CD4-positive, CD25-positive, alpha-beta regulatory T cell (primary cell): ENCODE measurements around the gene DPYD. TPM values are rescaled to one million over a fixed set of nuclear protein-coding genes. Genes with fewer than 3 reads are reported as not detected.

Source experiments
- ATAC-seq, 2 donors: fragments of 150-1000 bp; cut with Tn5 transposase; one replicate each; pipeline ENCODE4 v1.10.0; 2021; ENCODE audit warnings: low read depth in 2 of 2, moderate number of reproducible peaks in 2 of 2, moderate library complexity in 1 of 2
- DNase-seq, 3 donors: peaks; one replicate each; pipeline versions ENCODE4 v3.0.0 to v3.0.0-alpha.2; 2012 to 2022; ENCODE audit warnings: mixed read lengths in 1 of 3
- H3K27ac ChIP-seq: one replicate; pipeline ENCODE4 v1.7.0; 2013; ENCODE audit warnings: mild to moderate bottlenecking, low read length; ENCODE audit not compliant: insufficient read depth, poor library complexity, severe bottlenecking
- H3K27me3 ChIP-seq: one replicate; pipeline ENCODE4 v1.7.0; 2013; ENCODE audit warnings: low read length; ENCODE audit not compliant: control insufficient read depth, insufficient read depth
- H3K36me3 ChIP-seq: one replicate; pipeline ENCODE4 v1.7.0; 2013; ENCODE audit warnings: mild to moderate bottlenecking, low read length, moderate library complexity; ENCODE audit not compliant: control insufficient read depth, insufficient read depth
- H3K4me1 ChIP-seq: 2 replicates; pipeline ENCODE4 v1.7.0; 2013; ENCODE audit warnings: mild to moderate bottlenecking, low read length; ENCODE audit not compliant: insufficient read depth, control insufficient read depth, poor library complexity, severe bottlenecking
- H3K4me3 ChIP-seq: one replicate; pipeline ENCODE4 v1.7.0; 2013; ENCODE audit warnings: low read depth, mild to moderate bottlenecking, low read length, moderate library complexity
- H3K9me3 ChIP-seq, 2 experiments: 1 replicate in 1 of 2; 2 replicates in 1 of 2; pipeline ENCODE4 v1.7.0; 2013; ENCODE audit warnings: low read length in 2 of 2, mild to moderate bottlenecking in 1 of 2, moderate library complexity in 1 of 2; ENCODE audit not compliant: control insufficient read depth in 2 of 2
- H3K27ac Mint-ChIP-seq, 3 donors: one replicate each; pipeline ENCODE4 v1.8.0; 2020 to 2022; ENCODE audit warnings: mild to moderate bottlenecking in 3 of 3, mixed read lengths in 3 of 3, moderate library complexity in 2 of 3
- H3K27me3 Mint-ChIP-seq: one replicate; pipeline ENCODE4 v1.8.0; 2022; ENCODE audit warnings: mild to moderate bottlenecking, mixed read lengths
- H3K36me3 Mint-ChIP-seq: one replicate; pipeline ENCODE4 v1.8.0; 2020; ENCODE audit warnings: mixed read lengths
- H3K4me1 Mint-ChIP-seq, 4 donors: one replicate each; pipeline ENCODE4 v1.8.0; 2020 to 2022; ENCODE audit warnings: mixed read lengths in 4 of 4, mild to moderate bottlenecking in 1 of 4
- H3K4me3 Mint-ChIP-seq, 4 donors: one replicate each; pipeline ENCODE4 v1.8.0; 2020 to 2022; ENCODE audit warnings: mild to moderate bottlenecking in 4 of 4, mixed read lengths in 4 of 4, moderate library complexity in 3 of 4
- H3K9me3 Mint-ChIP-seq, 7 donors: one replicate each; pipeline ENCODE4 v1.8.0; 2020 to 2022; ENCODE audit warnings: mixed read lengths in 7 of 7, mild to moderate bottlenecking in 3 of 7, moderate library complexity in 2 of 7
- polyA plus RNA-seq, 4 donors: library from polyadenylated mRNA; unstranded; fragments of 300-500 nt; fragmentation: Illumina TruSeq; gene quantifications; one replicate each; pipeline ENCODE4 v1.2.3, GENCODE V29; 2021
- total RNA-seq: library from RNA; stranded (reverse); gene quantifications from one replicate; pipeline ENCODE4 v1.2.3, GENCODE V29; 2022

The DPYD gene
- total and polyA plus RNA-seq, 5 donors from 2014 or later: 47.6 to 87.3 (median 55.2) TPM

DNA sequence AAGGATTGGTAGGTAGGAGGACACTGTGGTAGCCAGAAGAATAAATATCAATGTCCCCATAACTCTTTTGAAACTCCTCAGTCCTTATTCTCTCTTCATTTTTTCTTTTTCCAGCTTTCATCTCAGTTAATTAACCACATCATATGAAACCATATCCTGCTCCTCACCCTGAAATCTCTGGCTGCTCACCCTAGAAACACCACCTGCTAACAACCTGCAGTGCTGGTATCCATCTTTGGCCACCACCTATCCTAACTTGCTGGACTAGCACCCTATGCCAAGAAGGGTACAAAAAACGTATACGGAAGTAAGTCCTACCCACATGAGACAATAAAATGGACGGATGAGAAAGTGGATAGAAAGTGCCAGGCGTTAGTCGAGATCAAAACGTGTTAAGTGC, 13.7 kb upstream of the DPYD start:
- DNase-seq: no peak
- no peaks in the 10 kb centered on the region for H3K36me3 Mint-ChIP-seq
- peaks cover 0 to 1% (median 0%) of the 10 kb centered on the region in 7 donors for H3K9me3 Mint-ChIP-seq
- H3K27ac ChIP-seq: no peak overlapping the region
- no peak overlapping the region for H3K4me3 ChIP-seq
- peaks cover 23% of the 10 kb centered on the region for H3K27me3 Mint-ChIP-seq
- H3K36me3 ChIP-seq: no peaks in the 10 kb centered on the region
- H3K4me1 ChIP-seq: no peaks in the 10 kb centered on the region
- peak overlapping the region in 1 of 3 donors; percentile 16 for H3K27ac Mint-ChIP-seq
- no peaks in the 10 kb centered on the region for H3K9me3 ChIP-seq
- H3K4me1 Mint-ChIP-seq: peaks cover 0 to 5% (median 2%) of the 10 kb centered on the region in 4 donors
- H3K27me3 ChIP-seq: peaks cover 4% of the 10 kb centered on the region
- ATAC-seq: no peak
- H3K4me3 Mint-ChIP-seq: no peak overlapping the region

DNA sequence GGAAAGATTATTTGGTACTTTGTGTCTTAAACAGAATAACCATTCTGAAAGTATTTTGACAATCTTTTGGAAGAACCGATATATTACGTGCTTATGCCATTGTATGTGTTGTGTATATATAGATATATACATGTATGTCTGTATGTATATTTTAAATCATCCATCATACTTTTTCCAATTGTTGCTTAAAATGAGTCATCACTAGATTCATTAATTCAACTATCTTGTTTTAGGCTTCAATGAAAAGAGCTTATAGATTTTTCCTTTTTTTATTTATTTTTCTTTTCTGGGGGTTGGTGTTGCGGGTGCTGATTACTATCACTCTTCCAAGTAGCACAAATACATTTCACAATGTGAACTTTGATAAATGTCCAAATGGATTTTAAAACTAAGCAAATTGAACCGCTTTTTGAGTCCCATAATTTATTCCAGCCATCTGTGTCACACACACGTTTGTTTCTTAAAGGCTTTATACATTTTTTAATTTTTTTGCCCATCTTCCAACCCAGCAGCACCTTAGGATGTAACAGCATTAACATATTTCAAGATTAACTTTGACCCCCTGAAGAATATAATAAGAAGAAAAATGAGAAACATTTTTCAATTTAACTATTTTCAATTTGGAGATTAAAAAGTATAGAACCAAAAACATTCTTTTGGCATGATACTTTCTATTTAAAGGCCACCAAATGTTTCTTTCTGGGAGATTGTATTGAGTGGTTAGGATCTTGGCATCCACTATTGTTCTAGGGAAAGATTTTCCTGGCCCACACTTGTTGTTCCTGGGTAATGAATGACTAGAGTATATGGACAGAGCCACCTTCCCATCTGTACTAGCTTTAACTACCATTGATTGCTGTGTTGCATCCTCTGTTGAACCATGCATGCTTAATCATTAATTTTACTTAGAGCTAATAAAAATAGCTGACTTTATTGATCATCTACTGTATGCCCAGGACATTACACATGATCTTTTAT, 9.3 kb upstream of the DPYD start:
- Histone ChIP-seq H3K9me3 (no peaks in the 10 kb centered on the region), H3K27ac (no peak overlapping the region), H3K4me3 (no peak overlapping the region), H3K4me1 (no peaks in the 10 kb centered on the region), H3K27me3 (no peaks in the 10 kb centered on the region), H3K36me3 (no peaks in the 10 kb centered on the region)
- Mint-ChIP-seq H3K27me3 (peaks cover 6% of the 10 kb centered on the region), H3K4me1 (peaks cover 0 to 9% (median 5%) of the 10 kb centered on the region in 4 donors), H3K4me3 (no peak overlapping the region), H3K36me3 (no peaks in the 10 kb centered on the region), H3K9me3 (peaks cover 0 to 1% (median 0%) of the 10 kb centered on the region in 7 donors), H3K27ac (no peak overlapping the region)
- ATAC-seq (no peak), DNase-seq (no peak)

DNA sequence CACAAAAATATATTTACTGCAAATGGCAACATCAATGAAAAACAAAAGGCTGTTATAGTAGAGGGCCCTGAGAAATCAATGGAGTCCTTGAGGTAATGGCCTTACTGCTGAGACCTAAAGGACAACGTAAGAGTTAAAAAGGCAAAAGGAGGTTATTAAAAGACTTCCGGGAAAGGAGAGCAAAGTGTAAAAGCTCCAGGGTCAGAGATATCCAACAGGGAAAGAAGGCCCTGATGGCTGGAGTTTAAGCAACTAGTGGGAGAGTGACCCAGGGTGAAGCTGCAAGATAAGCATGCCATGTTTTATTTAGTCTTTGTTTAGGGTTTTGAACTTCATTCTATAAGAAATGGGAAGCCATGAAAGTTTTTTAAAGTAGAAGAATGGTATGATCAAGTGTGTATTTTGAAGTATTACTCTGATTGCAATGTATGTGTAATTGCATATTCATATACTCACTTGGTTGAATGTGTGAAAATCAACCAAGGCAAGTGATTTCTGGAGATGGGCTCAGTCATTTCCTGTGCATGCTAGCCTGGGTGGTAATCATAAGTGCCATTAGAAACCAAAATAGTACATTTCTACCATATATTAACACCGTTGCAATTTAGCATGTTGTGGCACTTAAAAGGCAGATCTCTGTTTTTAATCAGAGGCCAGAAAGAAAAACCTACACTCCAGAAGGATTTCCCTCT, 5.3 kb upstream of the DPYD start:
- DNase-seq (peak in 1 of 3 donors; percentile 26), ATAC-seq (no peak)
- Mint-ChIP-seq H3K9me3 (no peaks in the 10 kb centered on the region), H3K4me1 (peaks cover 6 to 20% (median 13%) of the 10 kb centered on the region in 4 donors), H3K36me3 (no peaks in the 10 kb centered on the region), H3K4me3 (peak overlapping the region in 1 of 4 donors; percentile 10), H3K27ac (peak overlapping the region in 1 of 3 donors; percentile 24), H3K27me3 (no peaks in the 10 kb centered on the region)
- Histone ChIP-seq H3K27me3 (no peaks in the 10 kb centered on the region), H3K9me3 (no peaks in the 10 kb centered on the region), H3K27ac (no peak overlapping the region), H3K36me3 (no peaks in the 10 kb centered on the region), H3K4me3 (no peak overlapping the region), H3K4me1 (peaks cover 10% of the 10 kb centered on the region)

DNA sequence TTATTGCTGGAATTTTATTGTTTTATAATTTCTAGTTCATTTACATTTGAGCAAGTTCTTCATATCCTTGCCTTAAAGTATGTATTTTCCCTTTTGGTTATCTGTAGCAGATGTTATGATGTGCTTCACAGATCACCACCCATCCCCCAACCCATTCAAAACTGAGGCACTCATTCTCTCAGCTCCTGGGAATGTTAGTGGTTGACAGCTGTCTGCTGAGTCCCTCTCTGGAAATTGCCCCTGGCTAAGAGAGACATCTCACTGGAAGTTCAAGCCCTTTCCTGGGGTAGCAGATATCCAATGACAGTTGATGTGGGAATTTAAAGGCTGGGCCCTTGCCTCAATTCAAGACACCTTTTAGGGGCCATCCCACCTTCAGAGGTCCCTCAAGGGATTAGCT, 4.3 kb upstream of the DPYD start:
- Mint-ChIP-seq H3K4me3 (peak overlapping the region in 1 of 4 donors; percentile 88), H3K27me3 (no peaks in the 10 kb centered on the region), H3K9me3 (no peaks in the 10 kb centered on the region), H3K27ac (no peak overlapping the region), H3K4me1 (peaks cover 6 to 20% (median 14%) of the 10 kb centered on the region in 4 donors), H3K36me3 (no peaks in the 10 kb centered on the region)
- no peak for ATAC-seq
- Histone ChIP-seq H3K4me3 (no peak overlapping the region), H3K27ac (no peak overlapping the region), H3K27me3 (no peaks in the 10 kb centered on the region), H3K9me3 (no peaks in the 10 kb centered on the region), H3K4me1 (peaks cover 13% of the 10 kb centered on the region), H3K36me3 (no peaks in the 10 kb centered on the region)
- no peak for DNase-seq

DNA sequence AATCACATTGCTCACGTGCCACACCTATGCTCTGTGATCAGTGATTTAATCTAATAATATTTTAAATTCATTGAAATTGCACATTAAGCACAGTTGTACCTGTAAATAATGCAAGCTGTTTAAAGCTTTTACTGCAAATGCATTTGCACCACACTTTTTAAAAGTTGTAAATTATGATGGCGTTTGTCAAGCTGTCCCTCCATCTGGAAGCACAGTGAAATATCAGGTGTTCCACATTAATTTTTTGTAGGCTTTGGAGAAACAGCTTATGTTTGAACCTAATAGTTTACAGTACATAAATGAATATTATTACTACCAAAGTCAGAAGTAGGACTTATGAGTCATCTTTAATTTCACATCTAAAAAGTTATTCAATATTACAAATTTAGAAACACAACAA, 3.0 kb upstream of the DPYD start:
- H3K9me3 Mint-ChIP-seq: no peaks in the 10 kb centered on the region
- ATAC-seq: no peak
- DNase-seq: no peak

DNA sequence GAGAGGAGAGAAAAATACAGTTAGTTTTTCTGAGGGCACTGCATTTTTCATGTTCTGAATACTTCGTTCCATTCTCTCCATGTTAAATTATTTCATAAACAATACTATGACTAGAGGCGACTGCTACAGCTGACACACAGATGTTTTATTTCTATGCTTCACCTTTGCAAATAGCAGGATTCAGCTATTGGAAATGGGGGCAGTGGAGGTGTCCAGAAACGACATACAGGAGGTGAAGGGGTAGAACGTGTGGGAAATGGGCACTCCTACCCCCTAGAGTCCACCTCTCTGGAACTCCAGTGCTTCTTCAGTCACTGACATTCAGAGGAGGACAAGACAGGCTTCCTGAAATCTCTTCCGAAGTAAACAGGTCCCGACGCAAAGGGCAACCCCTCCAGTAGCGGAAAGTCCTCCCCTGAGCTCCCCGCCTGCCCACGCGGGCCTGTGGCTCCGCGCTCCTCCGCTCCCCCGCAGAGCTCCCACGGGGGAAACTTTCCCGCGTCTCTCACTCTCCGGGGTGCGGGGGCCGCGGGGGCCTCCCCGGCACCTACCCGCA, 480 bp downstream of the DPYD start:
- H3K4me3 Mint-ChIP-seq: peak overlapping the region; percentile 94 to 98 (median 97)
- no peak for DNase-seq
- peaks cover 12 to 66% (median 46%) of the 10 kb centered on the region in 4 donors for H3K4me1 Mint-ChIP-seq
- H3K9me3 ChIP-seq: no peaks in the 10 kb centered on the region
- no peaks in the 10 kb centered on the region for H3K36me3 ChIP-seq
- H3K36me3 Mint-ChIP-seq: peaks cover 6% of the 10 kb centered on the region
- peak overlapping the region; percentile 95 to 98 (median 96) for H3K27ac Mint-ChIP-seq
- H3K9me3 Mint-ChIP-seq: no peaks in the 10 kb centered on the region
- peak overlapping the region; percentile 99 for H3K4me3 ChIP-seq
- H3K27me3 ChIP-seq: no peaks in the 10 kb centered on the region
- peaks cover 30% of the 10 kb centered on the region for H3K4me1 ChIP-seq
- peak in 1 of 2 donors; percentile 15 for ATAC-seq
- no peaks in the 10 kb centered on the region for H3K27me3 Mint-ChIP-seq
- H3K27ac ChIP-seq: peak overlapping the region; percentile 88

More for the DNA sequence above, 3.0 kb upstream of the DPYD start:
- Mint-ChIP-seq H3K27ac (no peak overlapping the region), H3K4me1 (peaks cover 17 to 33% (median 23%) of the 10 kb centered on the region in 4 donors), H3K36me3 (no peaks in the 10 kb centered on the region), H3K4me3 (no peak overlapping the region), H3K27me3 (no peaks in the 10 kb centered on the region)
- Histone ChIP-seq H3K9me3 (no peaks in the 10 kb centered on the region), H3K36me3 (no peaks in the 10 kb centered on the region), H3K27ac (no peak overlapping the region), H3K4me1 (peaks cover 20% of the 10 kb centered on the region), H3K4me3 (no peak overlapping the region), H3K27me3 (no peaks in the 10 kb centered on the region)

DNA sequence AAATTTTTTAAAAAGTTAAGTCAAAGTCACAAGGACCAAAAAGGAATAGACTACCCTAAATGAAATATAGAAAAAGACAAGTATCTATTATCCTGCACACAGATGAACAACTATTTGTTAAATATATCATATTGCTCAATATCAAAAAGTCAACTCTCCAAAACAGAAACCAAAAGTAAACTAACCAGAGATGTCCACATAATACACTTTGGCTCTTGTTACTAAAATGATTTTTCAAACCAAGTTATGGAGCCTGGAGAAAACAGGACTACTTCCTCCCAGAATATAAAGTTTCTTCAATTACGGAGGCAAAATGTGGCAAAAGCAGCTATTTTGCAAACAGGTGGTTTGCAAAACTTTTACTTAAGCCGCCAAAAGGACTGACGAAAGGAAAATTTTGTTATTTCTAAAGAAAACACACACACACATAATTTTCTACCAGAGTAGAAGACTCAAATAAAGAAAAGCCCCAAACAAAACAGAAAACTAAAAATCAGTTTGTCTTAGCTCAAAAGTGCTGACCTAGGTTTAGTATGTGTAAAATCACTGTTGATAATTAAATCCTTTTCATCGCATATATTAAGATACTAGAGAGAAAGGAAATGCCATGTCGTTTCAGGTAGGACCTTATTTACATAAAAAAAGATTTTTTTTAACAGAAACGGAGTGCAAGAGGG, 1.1 kb downstream of the DPYD start:
- Histone ChIP-seq H3K4me3 (peak overlapping the region; percentile 99), H3K27me3 (no peaks in the 10 kb centered on the region), H3K4me1 (peaks cover 30% of the 10 kb centered on the region), H3K36me3 (no peaks in the 10 kb centered on the region), H3K27ac (peak overlapping the region; percentile 88), H3K9me3 (no peaks in the 10 kb centered on the region)
- DNase-seq (peak in 2 of 3 donors; percentile 21 to 45), ATAC-seq (no peak)
- peaks cover 17 to 69% (median 51%) of the 10 kb centered on the region in 4 donors for H3K4me1 Mint-ChIP-seq
- H3K9me3 Mint-ChIP-seq: no peaks in the 10 kb centered on the region
- H3K36me3 Mint-ChIP-seq: peaks cover 6% of the 10 kb centered on the region
- H3K27me3 Mint-ChIP-seq: no peaks in the 10 kb centered on the region
- peak overlapping the region; percentile 95 to 98 (median 96) for H3K27ac Mint-ChIP-seq
- H3K4me3 Mint-ChIP-seq: peak overlapping the region; percentile 94 to 98 (median 97)
